GM12801 (cell line): Measurements from ENCODE around the gene CRIP2.

Experiments
- TF ChIP-seq, protein P1 (sequence below): IDR thresholded peaks from one replicate; pipeline ENCODE4 v1.5.1; 2011; ENCODE audit warnings: control low read depth; ENCODE audit not compliant: insufficient read length; ENCODE audit errors: extremely low read depth

The CRIP2 gene

DNA sequence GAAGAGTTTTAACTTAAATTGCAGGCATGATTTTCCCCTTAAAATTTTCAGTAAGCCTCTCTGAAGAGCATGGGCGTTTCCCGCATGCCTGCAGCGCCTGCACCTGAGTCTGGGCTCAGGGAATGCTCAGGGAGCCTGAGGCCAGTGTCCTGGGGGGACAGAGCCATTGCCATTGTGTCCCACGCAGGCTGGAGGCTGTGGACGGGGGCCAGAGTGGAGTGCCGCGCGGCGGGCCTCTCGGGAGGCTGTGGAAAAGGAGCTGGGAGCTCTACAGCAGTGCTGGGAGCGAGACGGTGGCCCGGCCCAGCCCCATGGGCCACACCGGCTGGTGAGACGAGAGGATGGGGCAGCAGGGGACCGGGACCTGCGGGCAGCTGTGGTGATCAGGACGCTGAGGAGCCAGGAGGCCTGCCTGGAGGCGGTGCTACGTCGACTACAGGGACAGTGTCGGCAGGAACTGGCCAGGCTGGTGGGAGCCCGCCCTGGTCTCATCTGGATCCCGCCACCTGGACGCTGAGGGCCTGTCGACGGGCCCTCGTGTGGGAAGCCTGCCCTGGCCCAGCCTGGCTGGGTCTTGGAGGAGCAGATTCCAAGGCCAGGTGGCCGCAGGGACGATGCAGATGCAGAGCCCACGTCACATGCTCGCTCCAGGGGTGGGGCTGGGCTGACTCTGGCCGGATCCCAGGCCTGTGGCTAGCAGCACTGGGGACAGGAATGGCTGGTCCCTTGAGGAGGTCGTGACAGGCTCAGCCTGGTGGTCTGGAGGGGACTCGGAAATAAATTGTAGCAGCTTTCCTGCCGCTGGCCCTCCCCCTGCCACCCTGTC lies 24.0 kb downstream of the CRIP2 start:
- TF ChIP-seq, protein P1, sequence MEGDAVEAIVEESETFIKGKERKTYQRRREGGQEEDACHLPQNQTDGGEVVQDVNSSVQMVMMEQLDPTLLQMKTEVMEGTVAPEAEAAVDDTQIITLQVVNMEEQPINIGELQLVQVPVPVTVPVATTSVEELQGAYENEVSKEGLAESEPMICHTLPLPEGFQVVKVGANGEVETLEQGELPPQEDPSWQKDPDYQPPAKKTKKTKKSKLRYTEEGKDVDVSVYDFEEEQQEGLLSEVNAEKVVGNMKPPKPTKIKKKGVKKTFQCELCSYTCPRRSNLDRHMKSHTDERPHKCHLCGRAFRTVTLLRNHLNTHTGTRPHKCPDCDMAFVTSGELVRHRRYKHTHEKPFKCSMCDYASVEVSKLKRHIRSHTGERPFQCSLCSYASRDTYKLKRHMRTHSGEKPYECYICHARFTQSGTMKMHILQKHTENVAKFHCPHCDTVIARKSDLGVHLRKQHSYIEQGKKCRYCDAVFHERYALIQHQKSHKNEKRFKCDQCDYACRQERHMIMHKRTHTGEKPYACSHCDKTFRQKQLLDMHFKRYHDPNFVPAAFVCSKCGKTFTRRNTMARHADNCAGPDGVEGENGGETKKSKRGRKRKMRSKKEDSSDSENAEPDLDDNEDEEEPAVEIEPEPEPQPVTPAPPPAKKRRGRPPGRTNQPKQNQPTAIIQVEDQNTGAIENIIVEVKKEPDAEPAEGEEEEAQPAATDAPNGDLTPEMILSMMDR = no peak

DNA sequence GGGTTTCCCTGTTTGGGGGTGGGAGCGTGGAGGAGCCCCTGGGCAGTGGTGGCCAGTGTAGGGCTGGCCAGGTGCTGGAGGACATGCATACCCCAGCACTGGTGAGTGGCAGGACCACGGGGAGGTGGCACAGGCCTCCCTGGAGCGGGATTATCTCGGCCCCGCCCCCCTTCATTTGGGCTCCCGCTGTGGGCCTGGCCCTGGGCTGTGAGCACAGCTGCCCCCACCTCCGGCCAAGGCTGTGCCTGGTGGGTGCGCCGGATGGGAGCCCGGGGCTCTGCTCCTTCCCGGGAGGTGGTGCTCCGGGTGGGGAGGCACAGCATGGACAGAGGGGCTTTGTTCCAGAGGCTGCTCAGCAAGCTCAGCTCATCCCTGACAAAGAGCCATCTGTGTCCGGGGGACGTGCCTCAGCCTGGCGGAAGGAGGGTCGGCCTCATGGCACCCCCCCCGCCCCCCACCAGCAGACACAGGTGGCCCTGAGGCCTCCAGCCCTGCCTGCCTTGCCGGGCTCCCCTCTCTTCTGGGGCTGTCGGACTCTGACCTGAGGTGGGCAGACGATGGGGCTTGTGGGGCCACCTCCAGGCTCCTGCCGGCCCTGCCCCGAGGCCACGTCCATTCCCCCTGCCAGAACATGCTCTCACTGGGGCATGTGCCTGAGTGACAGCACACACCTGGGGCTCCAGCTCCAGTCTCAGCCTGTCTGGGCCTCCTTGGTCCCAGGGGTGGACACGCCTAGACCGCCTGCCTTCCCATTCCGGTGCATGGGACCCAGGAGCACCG lies 24.8 kb downstream of the CRIP2 start:
- TF ChIP-seq, protein P1 = no peak

DNA sequence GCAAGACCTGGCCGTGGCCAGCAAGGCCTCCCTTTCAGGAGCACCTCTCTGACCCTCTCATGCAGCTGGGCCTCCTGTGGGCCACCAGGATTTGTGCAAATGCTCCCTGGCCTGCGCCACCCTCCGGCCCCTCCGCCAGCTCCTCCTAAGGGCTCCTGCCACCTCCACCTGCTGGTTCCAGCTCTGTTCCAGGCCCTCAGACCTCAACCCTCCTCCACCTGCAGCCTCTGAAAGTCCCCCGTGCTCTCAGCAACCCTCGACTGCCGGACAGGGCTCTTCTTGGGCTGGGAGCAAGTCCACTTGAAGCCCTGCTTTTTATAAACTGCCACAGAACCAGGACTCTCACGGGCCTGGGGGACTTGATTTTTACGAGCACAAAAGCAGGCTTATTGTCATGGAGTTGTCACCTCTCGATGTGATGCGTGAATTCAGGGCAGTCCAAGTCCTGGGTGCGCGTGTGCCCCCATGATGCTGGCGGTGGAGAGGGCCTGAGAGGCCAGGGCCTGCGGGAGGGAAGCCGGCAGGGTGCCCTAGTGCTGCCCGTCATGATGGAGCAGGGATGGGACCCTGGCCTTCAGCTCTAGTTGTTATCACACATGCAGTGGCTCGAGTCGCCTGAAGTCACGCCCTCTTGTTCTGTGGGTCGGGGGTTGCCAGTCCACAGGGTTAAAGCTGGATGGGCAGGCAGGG lies 25.6 kb downstream of the CRIP2 start:
- TF ChIP-seq, protein P1 = no peak

DNA sequence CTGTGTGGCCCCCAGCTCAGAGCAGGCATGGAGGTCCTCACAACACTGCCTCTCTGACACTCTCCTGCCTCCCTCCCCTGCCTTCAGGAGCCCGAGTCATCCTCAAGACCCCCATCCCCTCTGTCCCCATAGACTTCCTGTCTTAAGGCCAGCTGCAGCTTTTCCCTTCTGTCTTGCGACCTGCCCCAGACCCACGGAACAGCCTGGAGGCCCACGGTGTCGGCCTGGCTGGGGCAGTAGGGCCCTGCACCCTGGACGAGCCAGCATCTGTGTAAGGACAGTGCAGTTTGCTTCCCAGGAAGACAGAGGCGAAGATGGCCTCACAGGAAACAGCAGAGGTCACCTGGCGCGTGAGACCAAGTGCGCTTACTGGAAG lies 26.1 kb downstream of the CRIP2 start:
- TF ChIP-seq, protein P1 = no peak

DNA sequence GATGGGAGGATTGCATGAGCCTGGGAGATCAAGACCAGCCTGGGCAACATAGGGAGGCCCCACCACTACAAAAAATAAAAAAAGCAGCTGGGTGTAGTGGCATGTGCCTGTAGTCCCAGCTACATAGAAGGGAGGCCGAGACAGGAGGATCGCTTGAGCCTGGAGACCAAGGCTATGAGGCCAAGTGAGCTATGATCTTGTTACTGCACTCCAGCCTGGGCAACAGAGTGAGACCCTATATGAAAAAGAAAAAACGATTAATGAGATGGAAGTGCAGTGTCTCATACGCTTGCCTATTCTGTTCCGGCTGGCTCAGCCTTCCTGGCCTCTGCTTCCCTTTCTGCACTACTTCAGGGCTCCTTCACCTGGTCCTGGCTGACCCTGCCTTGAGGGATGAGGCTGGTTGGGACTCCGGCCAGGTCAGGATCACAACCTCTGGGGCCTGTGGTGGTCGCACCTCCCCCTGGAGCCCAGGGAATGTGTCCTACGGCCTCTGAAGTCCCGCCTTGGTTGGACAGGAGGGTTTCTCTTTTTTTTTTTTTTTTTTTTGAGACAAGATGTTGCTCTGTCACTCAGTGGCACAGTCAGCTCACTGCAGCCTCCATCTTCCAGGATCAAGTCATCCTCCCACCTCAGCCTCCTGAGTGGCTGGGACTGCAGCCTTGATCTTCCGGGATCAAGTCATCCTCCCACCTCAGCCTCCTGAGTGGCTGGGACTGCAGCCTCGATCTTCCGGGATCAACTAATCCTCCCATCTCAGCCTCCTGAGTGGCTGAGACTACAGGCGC lies 27.1 kb downstream of the CRIP2 start:
- TF ChIP-seq, protein P1 = no peak

DNA sequence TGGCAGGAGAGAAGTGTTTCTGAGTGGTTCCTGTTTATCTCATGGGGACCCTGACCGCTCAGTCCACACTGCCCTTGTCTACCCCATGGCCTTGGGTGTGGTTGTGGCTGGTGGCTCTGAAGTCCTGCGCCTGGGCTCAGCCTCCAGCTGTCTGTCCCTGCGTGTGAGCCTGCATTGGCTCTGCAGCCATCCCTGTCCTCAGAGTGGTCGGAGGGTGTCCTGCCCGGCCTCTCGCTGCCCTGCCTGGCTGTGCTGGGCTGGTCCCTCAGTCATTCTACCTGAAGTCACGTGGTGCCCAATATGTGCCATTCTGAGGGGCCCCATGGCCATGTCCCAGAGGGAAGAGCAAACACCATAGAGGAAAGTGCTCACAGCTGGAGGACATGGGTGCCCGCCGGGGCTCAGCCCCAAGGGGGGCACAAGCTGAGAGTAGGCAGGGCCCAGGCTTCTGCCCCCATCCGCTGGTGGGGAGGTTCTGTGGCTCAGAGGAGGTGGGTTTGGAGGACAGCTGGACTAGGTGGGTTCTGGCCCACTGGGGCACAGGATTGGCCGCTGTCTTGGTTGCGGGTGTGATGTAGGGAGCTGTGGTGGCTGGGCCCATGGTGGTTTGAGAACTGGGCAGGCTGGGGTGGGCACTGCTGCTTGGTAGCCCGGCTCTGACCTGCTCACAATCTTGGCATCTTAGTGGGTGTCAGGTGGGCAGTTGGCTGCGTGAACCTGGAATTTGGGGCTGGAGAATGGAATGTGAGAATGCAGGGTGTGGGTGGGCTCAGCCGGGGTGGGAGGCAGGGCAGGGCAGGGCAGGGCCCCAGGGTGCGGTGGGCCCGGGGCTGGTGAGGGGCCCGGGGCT lies 28.1 kb downstream of the CRIP2 start:
- TF ChIP-seq, protein P1 = no peak
